Gastroesophageal sphincter (tissue), 4 donors: ENCODE measurements around the gene PRKG2. TPM values are rescaled to one million over a fixed set of nuclear protein-coding genes. Genes with fewer than 3 reads are reported as not detected.
A peak's percentile ranks its signal among the peaks of the same experiment; 100 is the strongest.

Experiments used
- ATAC-seq: fragments of 150-250 bp; one replicate; pipeline ENCODE4 v1.9.1; 2016; ENCODE audit warnings: mild to moderate bottlenecking, moderate library complexity
- H3K27ac ChIP-seq, 4 donors: fragments of 200-600 bp; sonication (generic) in 3 of 4; 1 replicate in 3 of 4; 2 replicates in 1 of 4; pipeline ENCODE4 v1.5.1; 2016 to 2019
- H3K27me3 ChIP-seq: fragments of 200-600 bp; sonication (generic); one replicate; pipeline ENCODE4 v1.5.1; 2019
- H3K36me3 ChIP-seq, 2 donors: fragments of 200-600 bp; sonication (generic); one replicate each; pipeline ENCODE4 v1.5.1; 2019; ENCODE audit warnings: control low read depth in 1 of 2
- H3K4me1 ChIP-seq, 3 donors: fragments of 200-600 bp; sonication (generic); 1 replicate in 2 of 3; 2 replicates in 1 of 3; pipeline ENCODE4 v1.5.1; 2016 to 2019; ENCODE audit warnings: control low read depth in 2 of 3
- H3K4me3 ChIP-seq, 2 donors: fragments of 200-600 bp; sonication (generic); one replicate each; pipeline ENCODE4 v1.5.1; 2019; ENCODE audit warnings: mild to moderate bottlenecking in 1 of 2, moderate library complexity in 1 of 2
- H3K9me3 ChIP-seq, 3 donors: fragments of 200-600 bp; sonication (generic); one replicate each; pipeline ENCODE4 v1.5.1; 2017 to 2019; ENCODE audit warnings: control low read depth in 2 of 3
- CTCF ChIP-seq, 4 experiments: fragments of 200-600 bp in 2 of 4; fragments of 450-650 bp in 2 of 4; sonication (generic) in 1 of 4; IDR thresholded peaks; one replicate each; pipeline ENCODE4 v1.5.1; 2017 to 2019; ENCODE audit warnings: antibody characterized with exemption in 4 of 4, mild to moderate bottlenecking in 2 of 4, moderate library complexity in 2 of 4
- EP300 ChIP-seq: sonication (generic); formaldehyde crosslinking; IDR thresholded peaks from one replicate; pipeline ENCODE4 v1.6.1; 2017; ENCODE audit warnings: antibody characterized with exemption, mild to moderate bottlenecking
- POLR2A ChIP-seq, 2 donors: fragments of 450-650 bp; IDR thresholded peaks; one replicate each; pipeline ENCODE4 v1.6.1; 2017; ENCODE audit warnings: antibody characterized with exemption in 2 of 2, mild to moderate bottlenecking in 2 of 2, moderate library complexity in 1 of 2
- POLR2AphosphoS5 ChIP-seq: sonication (generic); formaldehyde crosslinking; IDR thresholded peaks from one replicate; pipeline ENCODE4 v1.6.1; 2017; ENCODE audit warnings: antibody characterized with exemption
- WGBS, 2 donors: methylation state at CpG; one replicate each; pipeline ENCODE4 v1.1.5; 2018; ENCODE audit warnings: low coverage in 1 of 2; 5-methylcytosine and 5-hydroxymethylcytosine counted together
- total RNA-seq, 4 donors: library from RNA; depleted of rRNA; stranded (reverse); fragments of >200 nt; gene quantifications; one replicate each; pipeline ENCODE4 v1.1.0, GENCODE V29; 2016

The PRKG2 gene
- total RNA-seq, 4 donors from 2014 or later = 3.9 to 24.9 (median 13.6) TPM

GRCh38 chr4:81197864-81198524 is 17.0 kb downstream of the PRKG2 start:
- Histone ChIP-seq H3K4me3 (no peak overlapping the region), H3K36me3 (no peaks in the 10 kb centered on the region), H3K27ac (peak overlapping the region; percentile 61 to 79 (median 70)), H3K4me1 (peaks cover 0 to 67% (median 5%) of the 10 kb centered on the region in 3 donors), H3K27me3 (no peaks in the 10 kb centered on the region), H3K9me3 (no peaks in the 10 kb centered on the region)
- ATAC-seq = no peak
- 15 to 31% methylated on average over 3 to 4 of the region's 4 CpGs for WGBS, 2 donors
- TF ChIP-seq POLR2A (IDR thresholded peaks at IDR 0.05) = no peak
- TF ChIP-seq POLR2AphosphoS5 = no peak
- TF ChIP-seq EP300 = no peak
- no peak for TF ChIP-seq CTCF (IDR thresholded peaks at IDR 0.05)

- WGBS, 2 donors = 51 to 57% methylated on average over 3 of the region's 3 CpGs
- Histone ChIP-seq H3K9me3 (no peaks in the 10 kb centered on the region), H3K27ac (peak overlapping the region; percentile 61 to 73 (median 69)), H3K36me3 (no peaks in the 10 kb centered on the region), H3K4me3 (no peak overlapping the region), H3K4me1 (peaks cover 0 to 55% (median 5%) of the 10 kb centered on the region in 3 donors), H3K27me3 (no peaks in the 10 kb centered on the region)
- no peak for TF ChIP-seq CTCF (IDR thresholded peaks at IDR 0.05)
- ATAC-seq = no peak
Observed at GRCh38 chr4:81196126-81196650, 18.8 kb downstream of the PRKG2 start.

GRCh38 chr4:81195475-81195874 is 19.5 kb downstream of the PRKG2 start:
- Histone ChIP-seq H3K4me3 (no peak overlapping the region), H3K4me1 (peaks cover 0 to 55% (median 5%) of the 10 kb centered on the region in 3 donors), H3K27ac (peak overlapping the region; percentile 61 to 73 (median 69)), H3K36me3 (no peaks in the 10 kb centered on the region), H3K27me3 (no peaks in the 10 kb centered on the region), H3K9me3 (no peaks in the 10 kb centered on the region)
- TF ChIP-seq POLR2A (IDR thresholded peaks at IDR 0.05) (no peak), CTCF (IDR thresholded peaks at IDR 0.05) (no peak), POLR2AphosphoS5 (no peak), EP300 (no peak)
- no peak for ATAC-seq
- WGBS, 2 donors = 32 to 52% methylated on average over 6 of the region's 6 CpGs

- 79 to 82% methylated on average over 3 of the region's 3 CpGs for WGBS, 2 donors
- Histone ChIP-seq H3K4me3 (no peak overlapping the region), H3K27me3 (no peaks in the 10 kb centered on the region), H3K36me3 (no peaks in the 10 kb centered on the region), H3K4me1 (peaks cover 0 to 44% (median 5%) of the 10 kb centered on the region in 3 donors), H3K27ac (peak overlapping the region in 1 of 4 donors; percentile 68), H3K9me3 (no peaks in the 10 kb centered on the region)
- TF ChIP-seq CTCF (IDR thresholded peaks at IDR 0.05) (no peak), POLR2AphosphoS5 (no peak), EP300 (no peak), POLR2A (IDR thresholded peaks at IDR 0.05) (no peak)
- no peak for ATAC-seq
Observed at GRCh38 chr4:81194286-81194685, 20.7 kb downstream of the PRKG2 start.

GRCh38 chr4:81180916-81181315 is 34.1 kb downstream of the PRKG2 start:
- H3K27ac ChIP-seq = no peak overlapping the region

More at GRCh38 chr4:81180916-81181315, 34.1 kb downstream of the PRKG2 start:
- H3K27me3 ChIP-seq = no peaks in the 10 kb centered on the region
- H3K4me1 ChIP-seq = peaks cover 0 to 7% (median 0%) of the 10 kb centered on the region in 3 donors
- TF ChIP-seq POLR2AphosphoS5 (no peak), CTCF (IDR thresholded peaks at IDR 0.05) (no peak), EP300 (no peak), POLR2A (IDR thresholded peaks at IDR 0.05) (no peak)
- no peaks in the 10 kb centered on the region for H3K9me3 ChIP-seq
- no peak overlapping the region for H3K4me3 ChIP-seq
- H3K36me3 ChIP-seq = no peaks in the 10 kb centered on the region
- ATAC-seq = no peak
- WGBS, 2 donors = 50% methylated on average over 1 of the region's 1 CpG; no CpG with 5 or more reads in 1 of the 2 donors
